GM19455 (cell line): Measurements from ENCODE around the gene EDC3.
"Not testable (repeated sequence)": the region's sequence is repeated elsewhere in the genome, so short reads cannot be mapped to it uniquely, and the experiment has no call there.

Experiments
- ATAC-seq: cut with Tn5 transposase; IDR thresholded peaks from one replicate; pipeline ENCODE4 v1.9.1; 2021; ENCODE audit not compliant: unreplicated experiment

Gene EDC3

GRCh38 chr15:74653426-74654102 lies 42.3 kb downstream of the EDC3 start:
- ATAC-seq = no peak

- ATAC-seq = no peak
Measured at GRCh38 chr15:74651242-74651741, 44.5 kb downstream of the EDC3 start.

- no peak for ATAC-seq
Measured at GRCh38 chr15:74648051-74648842, 47.6 kb downstream of the EDC3 start.

DNA sequence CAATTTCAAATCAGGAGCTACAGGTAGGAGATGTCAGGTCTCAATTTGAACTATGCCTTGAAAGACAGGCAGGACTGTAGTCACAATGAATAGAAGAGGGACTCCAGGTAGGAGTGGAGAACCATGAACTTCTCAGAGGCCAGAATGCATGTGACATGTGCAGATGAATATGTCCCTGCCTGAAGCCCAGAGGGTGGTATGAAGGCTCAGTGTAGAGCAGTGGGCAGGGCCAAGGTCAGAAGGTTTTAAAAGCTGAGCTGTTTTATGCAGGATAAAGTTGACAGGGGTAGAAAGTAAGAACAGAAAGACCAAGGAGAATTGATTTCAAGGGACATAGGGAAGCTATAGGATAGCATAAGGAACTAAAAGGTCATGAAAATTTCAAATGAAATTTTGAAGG lies 49.3 kb downstream of the EDC3 start:
- ATAC-seq = no peak

DNA sequence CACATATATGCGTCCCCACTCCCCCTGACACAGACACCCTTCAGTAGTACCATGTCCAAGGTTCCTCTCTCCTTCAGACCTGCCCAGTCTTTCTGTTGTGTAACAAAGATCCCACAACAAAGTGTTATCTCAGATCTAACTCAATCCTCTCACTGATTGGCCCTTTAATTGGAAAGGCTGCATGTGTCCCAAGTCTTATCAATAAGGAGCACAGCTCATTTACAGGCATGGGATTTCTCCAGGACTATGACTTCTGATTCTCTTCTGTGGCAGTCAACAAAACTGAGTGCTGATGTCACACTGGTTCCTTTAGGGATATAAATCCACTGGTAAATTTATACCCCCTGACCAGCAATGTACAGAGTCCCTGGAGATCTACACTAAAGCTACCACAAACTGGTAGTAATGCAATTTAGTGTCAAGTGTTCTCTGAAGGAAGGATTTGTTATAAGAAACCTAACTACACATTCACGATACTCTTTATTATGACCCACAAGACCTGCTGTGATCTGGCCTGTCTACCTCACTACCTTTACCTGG lies 52.1 kb downstream of the EDC3 start:
- no peak for ATAC-seq

GRCh38 chr15:74642734-74643664 lies 52.8 kb downstream of the EDC3 start:
- ATAC-seq = no peak

DNA sequence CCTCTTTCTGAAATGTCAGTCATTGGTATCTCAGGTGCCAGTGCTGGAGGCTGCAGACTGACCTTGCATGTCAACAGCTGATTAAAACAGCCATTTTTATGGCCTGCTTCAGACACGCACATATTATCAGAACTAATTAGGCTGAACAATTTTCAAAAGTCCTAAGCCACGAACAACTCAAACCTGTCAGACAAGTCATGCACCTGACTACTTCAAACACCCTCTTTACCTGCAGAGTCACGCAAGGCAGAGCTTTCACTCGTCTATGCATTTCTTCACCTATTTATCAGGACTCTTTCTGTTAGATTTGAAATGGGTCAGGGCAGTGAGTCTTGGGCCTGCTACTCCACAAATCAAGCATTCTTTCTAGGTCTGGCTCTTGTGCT lies 53.5 kb downstream of the EDC3 start:
- ATAC-seq = no peak

GRCh38 chr15:74641151-74641550 lies 54.7 kb downstream of the EDC3 start:
- ATAC-seq = no peak

- ATAC-seq = no peak
Measured at GRCh38 chr15:74636984-74637383, 58.8 kb downstream of the EDC3 start.

- no peak for ATAC-seq
Measured at GRCh38 chr15:74635228-74635627, 60.6 kb downstream of the EDC3 start.

DNA sequence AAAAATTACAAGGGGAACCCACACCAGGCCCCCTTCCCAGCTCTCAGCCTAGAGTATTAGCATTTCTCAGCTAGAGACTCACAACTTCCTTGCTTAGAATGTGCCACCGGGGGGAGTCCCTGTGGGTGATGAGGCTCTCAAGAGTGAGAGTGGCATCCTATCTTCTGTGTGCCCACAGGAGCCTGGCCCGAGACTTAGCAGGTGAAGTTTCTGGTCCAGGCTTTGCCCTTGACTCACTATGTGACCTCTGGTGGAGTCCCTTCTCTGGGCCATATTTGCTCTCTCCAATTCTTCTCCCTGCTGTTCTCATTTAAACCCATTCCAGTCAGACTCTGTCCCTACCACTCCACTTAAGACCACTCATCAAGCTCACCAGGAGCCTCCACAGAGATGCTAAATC lies 62.0 kb downstream of the EDC3 start:
- ATAC-seq = no peak

DNA sequence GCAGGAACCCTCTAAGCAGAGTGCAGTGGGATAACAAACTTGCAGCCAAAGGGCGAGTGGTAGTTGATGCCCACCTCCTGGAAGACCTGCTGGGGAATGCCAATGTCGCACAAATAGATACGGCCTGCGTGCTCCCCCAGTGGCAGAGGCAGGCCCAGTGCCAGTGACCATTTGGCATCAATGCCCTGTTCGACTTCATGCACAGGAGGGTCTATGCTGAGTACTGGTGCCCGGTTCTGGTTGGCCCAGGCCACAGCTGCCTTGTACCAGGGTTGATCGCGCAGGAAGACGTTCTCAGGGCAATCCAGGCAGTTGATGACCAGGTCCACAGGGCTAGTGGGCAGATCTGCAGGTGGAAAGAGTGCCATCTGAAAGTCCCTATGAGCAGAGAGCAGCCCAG lies 63.2 kb downstream of the EDC3 start:
- no peak for ATAC-seq

DNA sequence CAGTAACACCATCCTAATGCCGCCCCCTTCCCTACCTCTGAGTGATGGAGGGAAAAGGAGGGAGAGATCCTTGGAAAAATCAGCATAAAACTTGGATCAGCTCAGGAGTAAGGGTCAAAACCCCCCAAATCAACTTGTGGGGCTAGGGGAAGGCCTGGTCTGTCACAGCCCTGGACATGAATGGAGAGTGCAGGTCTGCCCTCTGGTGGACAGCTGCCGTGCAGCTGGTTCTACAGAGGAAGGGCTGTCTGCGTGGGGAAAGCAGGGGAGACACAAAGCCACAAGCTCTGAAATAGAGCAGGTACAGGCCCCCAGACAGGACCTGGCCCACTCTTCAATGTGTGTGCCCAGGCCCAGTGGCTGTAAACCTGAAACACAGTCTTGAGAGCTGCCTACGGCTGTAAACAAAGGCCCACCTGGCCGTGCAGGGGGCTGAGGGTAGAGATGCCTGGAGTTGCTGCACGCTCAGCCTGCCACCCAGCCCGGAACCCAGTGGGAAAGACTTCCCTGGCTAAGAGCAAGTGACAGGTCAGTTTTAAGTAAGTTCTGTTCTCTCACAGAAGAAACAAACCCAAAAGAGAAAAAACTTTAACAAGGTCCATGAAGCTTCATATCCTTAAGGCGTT lies 63.8 kb downstream of the EDC3 start:
- peak; percentile 47 for ATAC-seq

DNA sequence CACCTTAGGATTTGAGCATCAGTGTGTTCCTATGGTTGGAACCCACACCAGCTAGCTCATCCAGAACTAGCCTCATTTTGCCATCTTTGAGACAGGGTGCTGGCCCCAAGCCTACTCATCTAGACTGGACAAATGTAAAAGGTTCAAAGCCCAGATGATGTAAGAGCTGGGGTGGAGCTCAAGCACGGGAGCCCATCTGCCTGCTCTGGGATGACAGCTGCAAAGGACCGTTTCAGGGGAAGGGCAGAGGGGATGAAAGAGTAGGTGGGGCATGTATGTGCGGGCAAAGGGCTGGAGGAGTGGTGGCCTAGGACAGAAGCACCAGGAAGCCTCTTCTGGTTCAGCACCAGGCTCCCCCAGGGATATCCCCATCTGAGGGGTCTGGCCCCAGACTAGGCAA lies 64.4 kb downstream of the EDC3 start:
- no peak for ATAC-seq

GRCh38 chr15:74631087-74631385 lies 64.8 kb downstream of the EDC3 start:
- no peak for ATAC-seq

DNA sequence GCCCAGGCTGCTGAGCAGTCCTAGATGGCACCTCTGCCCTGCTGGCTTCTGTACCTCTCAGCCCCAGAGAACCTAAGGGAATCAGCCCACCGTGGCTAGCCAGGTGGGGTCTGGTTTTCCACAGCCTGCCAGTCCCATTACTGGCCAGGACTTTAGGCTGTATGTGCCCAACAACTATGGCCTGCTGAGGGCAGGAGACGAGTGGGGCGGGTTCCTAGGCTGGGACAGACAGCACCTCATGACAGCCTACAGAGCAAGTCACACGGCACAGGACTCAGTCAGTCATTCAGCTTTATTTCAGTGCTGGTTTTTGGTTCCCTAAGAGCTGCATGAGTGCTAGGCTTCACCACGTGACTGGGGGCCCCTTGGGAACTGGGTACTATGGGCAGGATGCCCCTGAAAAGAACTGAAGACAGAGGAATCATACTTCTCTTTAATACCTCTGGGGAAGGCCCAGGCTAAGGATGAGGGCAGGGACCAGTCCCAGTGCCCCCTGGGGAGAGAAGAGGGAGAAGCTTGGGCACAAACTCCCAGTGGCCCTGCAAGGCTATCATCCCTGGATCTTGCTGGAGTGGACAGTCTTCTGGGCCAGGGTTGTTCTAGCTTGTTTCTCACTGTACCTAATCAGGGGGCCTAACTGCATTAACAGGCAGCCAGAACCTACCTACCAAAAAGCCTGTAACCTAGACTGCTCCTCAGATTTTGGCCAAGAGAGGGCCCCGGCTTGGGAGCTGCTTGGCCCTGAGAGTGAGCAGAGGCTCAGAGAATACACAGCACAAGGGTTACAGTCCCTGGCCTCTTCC lies 65.3 kb downstream of the EDC3 start:
- ATAC-seq = no peak

DNA sequence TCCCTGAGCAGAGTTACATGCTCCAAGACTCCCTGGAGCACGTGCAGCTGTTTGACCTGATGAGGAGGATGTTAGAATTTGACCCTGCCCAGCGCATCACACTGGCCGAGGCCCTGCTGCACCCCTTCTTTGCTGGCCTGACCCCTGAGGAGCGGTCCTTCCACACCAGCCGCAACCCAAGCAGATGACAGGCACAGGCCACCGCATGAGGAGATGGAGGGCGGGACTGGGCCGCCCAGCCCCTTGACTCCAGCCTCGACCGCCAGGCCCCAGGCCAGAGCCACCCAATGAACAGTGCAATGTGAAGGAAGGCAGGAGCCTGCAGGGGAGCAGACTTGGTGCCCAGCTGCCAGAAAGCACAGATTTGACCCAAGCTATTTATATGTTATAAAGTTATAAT lies 66.1 kb downstream of the EDC3 start:
- ATAC-seq = not testable (repeated sequence)

DNA sequence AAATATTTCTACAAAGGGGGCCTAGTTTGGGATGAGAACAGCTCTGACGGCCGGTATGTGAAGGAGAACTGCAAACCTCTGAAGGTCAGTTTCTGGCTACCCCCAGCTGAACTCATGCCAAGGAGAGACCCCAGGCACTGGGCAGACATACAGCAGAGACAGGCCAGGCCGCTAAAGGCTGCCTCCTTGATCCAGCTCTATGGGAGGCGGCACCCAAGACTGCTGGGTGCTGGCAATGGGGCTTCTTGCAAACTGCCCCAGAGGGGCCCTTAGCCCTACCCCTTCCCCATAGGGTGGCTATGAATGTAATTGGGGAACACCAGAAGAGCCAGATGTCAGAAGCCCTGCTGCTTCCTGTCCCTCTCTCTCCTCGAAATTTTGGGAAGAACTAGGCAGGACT lies 66.9 kb downstream of the EDC3 start:
- no peak for ATAC-seq

DNA sequence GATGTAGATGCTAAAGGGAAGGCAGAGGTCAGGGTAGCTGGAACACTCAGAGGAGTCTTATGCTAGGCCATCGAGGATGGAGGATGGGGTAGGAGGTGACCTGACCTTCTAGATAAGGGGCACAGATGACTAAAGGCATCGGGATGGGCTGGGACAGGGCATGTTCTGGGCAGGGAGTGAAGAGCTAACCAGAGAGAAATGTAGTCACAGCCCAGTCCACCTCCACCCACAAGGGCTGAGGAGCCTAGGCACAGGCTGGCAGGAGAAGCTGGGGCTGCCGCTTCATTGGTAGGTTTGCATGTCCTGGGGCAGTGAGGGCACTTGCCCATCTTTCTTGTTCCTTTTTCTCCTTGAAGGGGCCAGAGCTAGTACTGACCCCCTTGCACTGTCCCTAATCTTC lies 67.6 kb downstream of the EDC3 start:
- ATAC-seq = no peak

DNA sequence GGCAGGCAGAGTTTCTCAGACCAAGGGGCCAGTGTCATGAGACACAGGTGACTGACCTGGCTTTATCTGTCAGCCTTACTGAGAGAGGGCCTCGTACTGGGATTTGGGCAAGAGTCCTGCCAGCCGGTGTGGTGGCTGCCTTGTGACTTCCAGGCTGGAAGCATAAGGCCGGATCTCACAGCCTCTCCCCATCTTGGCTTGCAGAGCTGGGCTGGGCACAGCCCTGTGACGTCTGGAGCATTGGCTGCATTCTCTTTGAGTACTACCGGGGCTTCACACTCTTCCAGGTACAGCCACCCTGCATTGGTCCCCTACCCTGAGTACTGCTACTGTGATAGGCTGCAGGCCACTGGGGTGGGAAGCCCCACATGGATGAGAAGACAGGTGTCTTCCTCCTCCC lies 68.1 kb downstream of the EDC3 start:
- no peak for ATAC-seq
